Measurements from ENCODE around the gene SHB. TPM values are rescaled to one million over a fixed set of nuclear protein-coding genes. Genes with fewer than 3 reads are reported as not detected.

SHB gene
- total and polyA plus RNA-seq, 2 donors (not counting 3 experiments of a cell fraction or from before 2014, with no cell fraction given): 13.4 to 24.9 TPM

DNA sequence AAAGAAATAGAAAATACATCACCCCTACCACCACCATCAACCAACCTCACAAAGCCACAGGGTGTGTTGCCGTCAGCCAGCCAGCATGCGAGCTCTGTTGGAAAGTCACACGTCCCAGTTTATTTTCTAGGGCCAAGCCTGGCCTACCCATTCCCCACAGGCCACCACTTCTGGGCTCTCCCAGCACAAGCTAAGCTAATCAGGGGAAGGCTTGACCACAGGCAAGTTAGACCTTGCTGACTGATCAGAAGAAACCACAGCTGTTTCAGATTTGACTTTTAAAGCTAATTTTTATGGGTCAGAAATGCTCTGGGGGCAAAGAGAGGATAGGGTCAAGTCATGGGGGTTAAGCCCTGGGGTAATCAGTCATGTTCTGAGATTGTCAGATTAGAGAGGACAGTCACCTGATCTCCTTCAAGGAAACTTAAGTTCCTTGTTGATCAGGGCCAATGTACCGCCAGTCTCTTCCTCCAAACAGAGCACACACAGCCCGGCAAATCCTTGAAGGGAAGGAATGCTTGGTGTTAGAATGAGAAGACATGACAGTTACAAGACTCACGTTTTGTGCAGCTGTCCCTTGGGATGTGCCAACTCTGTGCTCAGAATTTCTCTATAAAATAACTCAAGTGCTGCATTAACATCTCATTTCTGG, 7.6 kb downstream of the SHB start:
- H4K20me1 ChIP-seq (replicated peaks; ENCODE audit: control insufficient read depth, extremely low read depth, insufficient read depth, low read length): no peaks in the 10 kb centered on the region
- CTCF ChIA-PET: interaction anchor here (0.8 to 3.1 kb wide), 6 partner anchors 10 to 148 kb away, joined by 3 to 17 read pairs (median 4); no protein-coding TSS in a partner anchor
- H3K9me3 ChIP-seq (replicated peaks; ENCODE audit: control insufficient read depth, insufficient read depth, low read length): no peaks in the 10 kb centered on the region
- POLR2A ChIA-PET: no interaction called here
- no peaks in the 10 kb centered on the region for H3K36me3 ChIP-seq (ENCODE audit: control insufficient read depth in 2 of 2, extremely low read depth in 1 of 2, insufficient read depth in 2 of 2, low read length in 2 of 2)
- H3K4me2 ChIP-seq (ENCODE audit: insufficient read depth, low read length): no peak overlapping the region
- peaks cover 65% of the 10 kb centered on the region for H3K4me1 ChIP-seq (ENCODE audit: control insufficient read depth, extremely low read depth, insufficient read depth, low read length)
- H3K27ac ChIP-seq (ENCODE audit: insufficient read depth, low read depth, low read length): no peak overlapping the region
- no peaks in the 10 kb centered on the region for H3K27me3 ChIP-seq (ENCODE audit: control insufficient read depth in 2 of 2, insufficient read depth in 2 of 2, low read length in 2 of 2)
- dilution Hi-C loops (cut with MboI; ENCODE audit: extremely low pct_ligation_motif_present, low sequenced_read_pairs) (no loop called here), intact Hi-C loops (cut with micrococcal nuclease) (no loop called here)
- H2AFZ ChIP-seq (ENCODE audit: low read depth, low read length): no peak overlapping the region
- no peak overlapping the region for H3K9ac ChIP-seq (replicated peaks; ENCODE audit: extremely low read depth, insufficient read depth, low read length)
- H3K79me2 ChIP-seq (ENCODE audit: control insufficient read depth, insufficient read depth, low read length): peaks cover 88% of the 10 kb centered on the region
- no peak for TF ChIP-seq POLR2AphosphoS5 (IDR thresholded peaks at IDR 0.05; ENCODE audit: insufficient read depth, low read depth, low read length)
- TF ChIP-seq, protein P1, sequence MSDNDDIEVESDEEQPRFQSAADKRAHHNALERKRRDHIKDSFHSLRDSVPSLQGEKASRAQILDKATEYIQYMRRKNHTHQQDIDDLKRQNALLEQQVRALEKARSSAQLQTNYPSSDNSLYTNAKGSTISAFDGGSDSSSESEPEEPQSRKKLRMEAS (IDR thresholded peaks at IDR 0.05; ENCODE audit: insufficient read depth, insufficient read length): no peak
- TF ChIP-seq FOS (IDR thresholded peaks at IDR 0.05; ENCODE audit: borderline replicate concordance, insufficient read depth, low read length): no peak
- no peak for TF ChIP-seq JUN (IDR thresholded peaks at IDR 0.05; ENCODE audit: borderline replicate concordance, insufficient read depth, insufficient read length, low read depth)
- no peak for TF ChIP-seq MYC (IDR thresholded peaks at IDR 0.05; ENCODE audit: low read depth, low read length)
- no peak for TF ChIP-seq POLR2A (IDR thresholded peaks at IDR 0.05; ENCODE audit: low read depth, low read length)
- FAIRE-seq (no peak), DNase-seq (ENCODE audit: low read depth, low spot score) (no peak)
- no peaks in the 10 kb centered on the region for H3K9me1 ChIP-seq (replicated peaks; ENCODE audit: control insufficient read depth, extremely low read depth, insufficient read depth, low read length)
- H3K4me3 ChIP-seq (replicated peaks in 1 of 3; ENCODE audit: insufficient read depth in 1 of 3, low read depth in 1 of 3, low read length in 3 of 3): no peak overlapping the region
- BruUV-seq (replicated peaks): no TSS peak

DNA sequence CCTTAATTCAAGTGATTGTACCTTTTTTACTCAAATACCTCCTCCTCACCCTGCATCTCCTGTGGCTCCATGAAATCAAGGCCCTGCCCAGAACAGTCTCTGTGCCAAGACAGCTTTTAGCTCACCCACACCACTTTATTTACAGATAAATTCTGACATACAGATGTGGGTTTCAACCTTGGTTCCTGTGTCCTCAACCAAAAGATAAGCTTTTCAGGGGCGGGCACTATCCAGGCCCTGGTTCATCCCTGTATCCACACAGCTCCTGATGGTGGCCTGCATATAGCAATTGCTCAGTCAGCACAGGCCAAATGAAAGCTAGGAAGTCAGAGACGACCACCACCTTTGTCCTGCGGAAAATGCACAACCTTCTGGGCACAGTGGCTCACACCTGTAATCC, 8.3 kb downstream of the SHB start:
- POLR2A ChIA-PET: no interaction called here
- dilution Hi-C loops (cut with MboI; ENCODE audit: extremely low pct_ligation_motif_present, low sequenced_read_pairs) (no loop called here), intact Hi-C loops (cut with micrococcal nuclease) (no loop called here)
- Histone ChIP-seq H3K79me2 (ENCODE audit: control insufficient read depth, insufficient read depth, low read length) (peaks cover 88% of the 10 kb centered on the region), H3K4me3 (replicated peaks in 1 of 3; ENCODE audit: insufficient read depth in 1 of 3, low read depth in 1 of 3, low read length in 3 of 3) (no peak overlapping the region), H3K27me3 (ENCODE audit: control insufficient read depth in 2 of 2, insufficient read depth in 2 of 2, low read length in 2 of 2) (no peaks in the 10 kb centered on the region), H3K9me3 (replicated peaks; ENCODE audit: control insufficient read depth, insufficient read depth, low read length) (no peaks in the 10 kb centered on the region), H3K4me2 (ENCODE audit: insufficient read depth, low read length) (no peak overlapping the region), H3K36me3 (ENCODE audit: control insufficient read depth in 2 of 2, extremely low read depth in 1 of 2, insufficient read depth in 2 of 2, low read length in 2 of 2) (no peaks in the 10 kb centered on the region), H3K9me1 (replicated peaks; ENCODE audit: control insufficient read depth, extremely low read depth, insufficient read depth, low read length) (no peaks in the 10 kb centered on the region), H3K27ac (ENCODE audit: insufficient read depth, low read depth, low read length) (peak overlapping the region; percentile 88), H2AFZ (ENCODE audit: low read depth, low read length) (no peak overlapping the region), H4K20me1 (replicated peaks; ENCODE audit: control insufficient read depth, extremely low read depth, insufficient read depth, low read length) (no peaks in the 10 kb centered on the region), H3K9ac (replicated peaks; ENCODE audit: extremely low read depth, insufficient read depth, low read length) (no peak overlapping the region), H3K4me1 (ENCODE audit: control insufficient read depth, extremely low read depth, insufficient read depth, low read length) (peaks cover 58% of the 10 kb centered on the region)
- BruUV-seq (replicated peaks): no TSS peak
- FAIRE-seq (no peak), DNase-seq (ENCODE audit: low read depth, low spot score) (no peak)
- CTCF ChIA-PET: interaction anchor here (0.8 to 3.1 kb wide), 10 partner anchors 8 to 147 kb away, joined by 3 to 17 read pairs (median 5); partner anchors contain the start of gene SHB
- TF ChIP-seq POLR2A (IDR thresholded peaks at IDR 0.05; ENCODE audit: low read depth, low read length): no peak
- TF ChIP-seq, protein P2, sequence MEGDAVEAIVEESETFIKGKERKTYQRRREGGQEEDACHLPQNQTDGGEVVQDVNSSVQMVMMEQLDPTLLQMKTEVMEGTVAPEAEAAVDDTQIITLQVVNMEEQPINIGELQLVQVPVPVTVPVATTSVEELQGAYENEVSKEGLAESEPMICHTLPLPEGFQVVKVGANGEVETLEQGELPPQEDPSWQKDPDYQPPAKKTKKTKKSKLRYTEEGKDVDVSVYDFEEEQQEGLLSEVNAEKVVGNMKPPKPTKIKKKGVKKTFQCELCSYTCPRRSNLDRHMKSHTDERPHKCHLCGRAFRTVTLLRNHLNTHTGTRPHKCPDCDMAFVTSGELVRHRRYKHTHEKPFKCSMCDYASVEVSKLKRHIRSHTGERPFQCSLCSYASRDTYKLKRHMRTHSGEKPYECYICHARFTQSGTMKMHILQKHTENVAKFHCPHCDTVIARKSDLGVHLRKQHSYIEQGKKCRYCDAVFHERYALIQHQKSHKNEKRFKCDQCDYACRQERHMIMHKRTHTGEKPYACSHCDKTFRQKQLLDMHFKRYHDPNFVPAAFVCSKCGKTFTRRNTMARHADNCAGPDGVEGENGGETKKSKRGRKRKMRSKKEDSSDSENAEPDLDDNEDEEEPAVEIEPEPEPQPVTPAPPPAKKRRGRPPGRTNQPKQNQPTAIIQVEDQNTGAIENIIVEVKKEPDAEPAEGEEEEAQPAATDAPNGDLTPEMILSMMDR (IDR thresholded peaks at IDR 0.05; ENCODE audit: extremely low read depth in 1 of 2, insufficient read depth in 1 of 2, low read depth in 1 of 2, low read length in 2 of 2): no peak
- TF ChIP-seq, protein P1 (IDR thresholded peaks at IDR 0.05; ENCODE audit: insufficient read depth, insufficient read length): no peak

All from endothelial cell of umbilical vein (primary cell).